HG03378 (cell line): Measurements from ENCODE around the gene EMX1.

Source experiments
- ATAC-seq: cut with Tn5 transposase; IDR thresholded peaks from one replicate; pipeline ENCODE4 v1.9.1; 2021; ENCODE audit warnings: mild to moderate bottlenecking, moderate library complexity; ENCODE audit not compliant: unreplicated experiment

Gene EMX1

GRCh38 chr2:72974436-72974754, 57.1 kb downstream of the EMX1 start:
- ATAC-seq = no peak

- no peak for ATAC-seq
These were observed 57.7 kb downstream of the EMX1 start for GRCh38 chr2:72975017-72975416.

- no peak for ATAC-seq
These were observed 62.6 kb downstream of the EMX1 start for GRCh38 chr2:72979896-72980295.

- no peak for ATAC-seq
These were observed 63.4 kb downstream of the EMX1 start for GRCh38 chr2:72980535-72981217.

GRCh38 chr2:72981536-72981935, 64.2 kb downstream of the EMX1 start:
- ATAC-seq = no peak

DNA sequence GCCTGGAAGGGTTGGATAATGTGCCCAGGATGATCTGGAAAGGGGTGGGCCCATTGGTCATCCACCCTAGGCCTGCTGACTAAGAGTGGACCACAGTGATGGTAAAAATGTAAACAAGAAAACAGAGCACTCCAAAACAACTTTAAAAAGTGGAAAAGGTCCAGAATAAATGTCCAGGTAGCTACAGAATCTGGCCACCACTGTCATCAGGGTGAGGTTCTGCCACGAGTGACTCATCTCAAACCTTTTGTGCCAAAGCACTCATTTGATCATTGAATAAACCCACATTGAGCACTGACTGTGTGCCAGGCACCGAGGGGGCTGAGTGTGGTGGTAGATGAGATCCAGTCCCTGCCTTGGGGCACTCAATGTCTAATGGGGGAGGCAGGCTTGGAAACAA, 64.9 kb downstream of the EMX1 start:
- ATAC-seq = no peak

- no peak for ATAC-seq
These were observed 65.6 kb downstream of the EMX1 start for GRCh38 chr2:72982781-72983499.

GRCh38 chr2:72983500-72984161, 66.3 kb downstream of the EMX1 start:
- ATAC-seq = no peak

DNA sequence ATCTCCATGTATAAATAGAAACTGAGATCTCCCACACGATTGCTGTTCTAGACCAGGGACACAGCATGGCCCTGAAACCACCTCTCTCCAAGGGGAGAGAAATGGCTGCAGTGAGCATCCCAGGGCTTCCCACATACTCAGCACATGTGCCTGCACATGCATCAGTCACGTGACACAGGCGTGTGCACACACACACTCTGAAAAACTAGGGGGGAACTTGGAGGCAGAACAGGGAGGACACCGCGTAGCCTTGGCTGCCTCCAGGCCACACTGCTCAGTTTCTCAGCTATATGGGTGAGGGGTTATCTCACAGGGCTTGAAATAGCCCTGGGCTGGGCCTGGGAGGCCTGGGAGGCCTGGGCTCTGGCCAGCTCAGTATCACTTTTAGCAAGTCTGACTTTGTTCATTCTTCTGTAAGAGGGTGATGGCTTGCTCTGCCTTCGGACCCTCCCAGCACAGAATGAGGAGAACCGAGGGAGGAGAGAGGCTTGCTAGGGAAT, 66.9 kb downstream of the EMX1 start:
- no peak for ATAC-seq
